ENCODE measurements around the gene BMPR2. TPM values are rescaled to one million over a fixed set of nuclear protein-coding genes. Genes with fewer than 3 reads are reported as not detected.
"Not testable (repeated sequence)": the region's sequence is repeated elsewhere in the genome, so short reads cannot be mapped to it uniquely, and the experiment has no call there.

BMPR2 gene
- total RNA-seq, 1 experiment from 2014 or later, result 28.1 TPM

DNA sequence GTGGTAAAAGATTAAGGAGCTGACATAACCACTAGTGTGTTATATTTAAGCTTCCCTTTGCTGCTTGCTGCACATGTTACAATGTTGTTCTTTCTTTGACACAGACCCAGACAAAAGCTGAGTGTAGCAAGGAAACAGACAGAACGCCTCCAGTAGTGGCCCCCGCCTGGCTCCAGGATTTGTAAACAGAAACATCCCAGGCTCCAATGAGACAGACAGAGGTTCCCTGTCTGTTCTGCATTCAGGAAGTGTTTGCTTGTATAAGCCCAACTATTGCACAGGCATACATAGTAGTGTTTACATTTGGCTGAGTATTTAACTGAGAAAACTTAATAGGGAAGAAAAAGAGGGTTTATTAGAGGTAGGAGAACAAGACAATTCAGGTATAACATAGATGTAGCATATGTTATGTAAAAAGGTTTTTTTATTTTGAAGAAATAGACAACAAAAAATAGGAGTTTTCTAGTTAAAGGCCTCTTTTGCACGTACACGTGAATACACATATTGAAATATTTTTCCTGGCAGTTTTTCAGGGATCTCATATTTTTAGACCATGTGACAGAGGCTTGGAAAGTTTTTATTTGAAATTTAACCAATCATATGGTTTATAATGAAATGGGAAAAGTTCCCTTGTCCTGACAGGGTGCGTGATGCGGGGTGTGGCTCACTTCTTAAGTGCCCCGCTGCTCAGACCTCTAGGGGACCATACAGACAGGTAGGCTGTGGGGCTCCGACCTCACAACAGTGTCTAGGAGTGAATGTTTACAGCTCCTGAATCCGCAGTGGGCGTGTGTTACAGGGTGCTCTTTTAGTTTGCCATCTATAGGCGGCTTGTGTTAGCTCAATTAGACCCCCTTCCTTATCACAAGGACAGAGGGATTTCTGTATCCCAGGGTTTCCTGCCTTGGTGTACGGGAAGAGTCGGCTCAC lies 118.4 kb downstream of the BMPR2 start:
- Histone ChIP-seq H3K4me1 (no peaks in the 10 kb centered on the region; the same call in 1 of the 2 replicates), H3K4me3 (ENCODE audit: low read depth, low read length) (no peak overlapping the region), H3K9me3 (no peaks in the 10 kb centered on the region), H3K27me3 (replicated peaks; ENCODE audit: control insufficient read depth, insufficient read depth, low read length) (no peaks in the 10 kb centered on the region), H3K36me3 (ENCODE audit: control insufficient read depth, insufficient read depth, low read length) (no peaks in the 10 kb centered on the region)
- TF ChIP-seq, protein P1, sequence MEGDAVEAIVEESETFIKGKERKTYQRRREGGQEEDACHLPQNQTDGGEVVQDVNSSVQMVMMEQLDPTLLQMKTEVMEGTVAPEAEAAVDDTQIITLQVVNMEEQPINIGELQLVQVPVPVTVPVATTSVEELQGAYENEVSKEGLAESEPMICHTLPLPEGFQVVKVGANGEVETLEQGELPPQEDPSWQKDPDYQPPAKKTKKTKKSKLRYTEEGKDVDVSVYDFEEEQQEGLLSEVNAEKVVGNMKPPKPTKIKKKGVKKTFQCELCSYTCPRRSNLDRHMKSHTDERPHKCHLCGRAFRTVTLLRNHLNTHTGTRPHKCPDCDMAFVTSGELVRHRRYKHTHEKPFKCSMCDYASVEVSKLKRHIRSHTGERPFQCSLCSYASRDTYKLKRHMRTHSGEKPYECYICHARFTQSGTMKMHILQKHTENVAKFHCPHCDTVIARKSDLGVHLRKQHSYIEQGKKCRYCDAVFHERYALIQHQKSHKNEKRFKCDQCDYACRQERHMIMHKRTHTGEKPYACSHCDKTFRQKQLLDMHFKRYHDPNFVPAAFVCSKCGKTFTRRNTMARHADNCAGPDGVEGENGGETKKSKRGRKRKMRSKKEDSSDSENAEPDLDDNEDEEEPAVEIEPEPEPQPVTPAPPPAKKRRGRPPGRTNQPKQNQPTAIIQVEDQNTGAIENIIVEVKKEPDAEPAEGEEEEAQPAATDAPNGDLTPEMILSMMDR (IDR thresholded peaks at IDR 0.05; ENCODE audit: insufficient read depth in 1 of 2, low read depth in 1 of 2, low read length in 1 of 2, severe bottlenecking in 1 of 2, unreplicated experiment in 1 of 2), result no peak
- CTCF ChIA-PET, result no interaction called here
- DNase-seq, result peak in 1 of 2 experiments; percentile 21
- Mint-ChIP-seq H3K4me1 (ENCODE audit: low read depth, unreplicated experiment) (no peaks in the 10 kb centered on the region), H3K27me3 (ENCODE audit: insufficient read depth, unreplicated experiment) (no peaks in the 10 kb centered on the region), H3K27ac (ENCODE audit: unreplicated experiment) (no peak overlapping the region), H3K4me3 (ENCODE audit: unreplicated experiment) (no peak overlapping the region), H3K9me3 (ENCODE audit: unreplicated experiment) (no peaks in the 10 kb centered on the region), H3K36me3 (ENCODE audit: insufficient read depth, unreplicated experiment) (peaks cover 9% of the 10 kb centered on the region)
- BruUV-seq (replicated peaks), result no TSS peak
- POLR2A ChIA-PET, result no interaction called here
- intact Hi-C loops (cut with micrococcal nuclease; ENCODE audit: unreplicated experiment), result loop anchor here (5.0 to 10.0 kb wide), 2 partner anchors 117 to 190 kb away; partner anchors contain the start of gene BMPR2

DNA sequence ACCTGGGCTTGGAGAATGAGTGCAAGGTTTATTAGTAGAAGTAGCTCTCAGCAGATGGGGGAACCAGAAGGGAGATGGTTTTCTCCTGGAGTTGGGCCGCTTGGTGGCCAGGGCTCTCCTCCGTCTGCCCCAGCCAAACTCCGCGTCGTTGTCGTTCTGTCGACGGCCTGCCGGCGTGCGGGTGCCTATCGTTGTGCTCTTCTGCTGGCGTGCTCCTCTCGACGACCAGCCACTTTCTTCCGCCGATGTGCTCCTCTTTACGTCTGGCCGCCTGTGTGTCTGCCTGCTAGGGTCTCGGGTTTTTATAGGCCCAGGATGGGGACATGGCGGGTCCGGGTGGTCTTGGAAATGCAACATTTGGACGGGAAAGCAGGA lies 119.1 kb downstream of the BMPR2 start:
- no peak for DNase-seq
- H3K27ac Mint-ChIP-seq (ENCODE audit: unreplicated experiment), result no peak overlapping the region
- H3K4me1 ChIP-seq, result no peaks in the 10 kb centered on the region; the same call in 1 of the 2 replicates
- BruUV-seq (replicated peaks), result no TSS peak
- ChIA-PET CTCF (no interaction called here), POLR2A (no interaction called here)
- peaks cover 9% of the 10 kb centered on the region for H3K36me3 Mint-ChIP-seq (ENCODE audit: insufficient read depth, unreplicated experiment)
- no peaks in the 10 kb centered on the region for H3K36me3 ChIP-seq (ENCODE audit: control insufficient read depth, insufficient read depth, low read length)
- TF ChIP-seq, protein P1 (IDR thresholded peaks at IDR 0.05; ENCODE audit: insufficient read depth in 1 of 2, low read depth in 1 of 2, low read length in 1 of 2, severe bottlenecking in 1 of 2, unreplicated experiment in 1 of 2), result no peak
- no peak overlapping the region for H3K4me3 ChIP-seq (ENCODE audit: low read depth, low read length)
- H3K27me3 Mint-ChIP-seq (ENCODE audit: insufficient read depth, unreplicated experiment), result no peaks in the 10 kb centered on the region
- intact Hi-C loops (cut with micrococcal nuclease; ENCODE audit: unreplicated experiment), result loop anchor here (10.0 kb wide), 1 partner anchor 190 kb away; no protein-coding TSS in a partner anchor
- no peaks in the 10 kb centered on the region for H3K27me3 ChIP-seq (replicated peaks; ENCODE audit: control insufficient read depth, insufficient read depth, low read length)
- no peak overlapping the region for H3K4me3 Mint-ChIP-seq (ENCODE audit: unreplicated experiment)
- H3K4me1 Mint-ChIP-seq (ENCODE audit: low read depth, unreplicated experiment), result no peaks in the 10 kb centered on the region
- H3K9me3 Mint-ChIP-seq (ENCODE audit: unreplicated experiment), result no peaks in the 10 kb centered on the region
- H3K9me3 ChIP-seq, result no peaks in the 10 kb centered on the region

DNA sequence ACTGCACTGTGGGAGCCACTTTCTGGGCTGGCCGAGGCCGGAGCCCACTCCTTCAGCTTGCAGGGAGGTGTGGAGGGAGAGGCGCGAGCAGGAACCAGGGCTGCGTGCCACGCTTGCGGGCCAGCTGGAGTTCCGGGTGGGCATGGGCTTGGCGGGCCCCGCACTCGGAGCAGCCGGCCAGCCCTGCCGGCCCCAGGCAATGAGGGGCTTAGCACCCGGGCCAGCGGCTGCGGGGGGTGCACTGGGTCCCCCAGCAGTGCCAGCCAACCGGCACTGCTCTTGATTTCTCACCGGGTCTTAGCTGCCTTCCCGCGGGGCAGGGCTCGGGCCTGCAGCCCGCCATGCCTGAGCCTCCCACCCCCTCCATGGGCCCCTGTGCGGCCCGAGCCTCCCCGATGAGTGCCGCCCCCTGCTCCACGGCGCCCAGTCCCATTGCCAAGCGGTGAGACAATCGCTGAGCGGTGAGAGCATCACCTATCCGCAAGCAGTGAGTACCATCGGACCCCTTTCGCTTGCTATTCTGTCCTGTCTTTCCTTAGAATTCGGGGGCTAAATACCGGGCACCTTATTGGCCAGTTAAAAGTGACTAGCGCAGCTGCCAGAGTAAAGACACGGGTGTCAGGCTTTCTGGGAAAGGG lies 120.8 kb downstream of the BMPR2 start:
- BruUV-seq (replicated peaks); H3K4me3 Mint-ChIP-seq (ENCODE audit: unreplicated experiment); H3K27me3 ChIP-seq (replicated peaks; ENCODE audit: control insufficient read depth, insufficient read depth, low read length); H3K4me3 ChIP-seq (ENCODE audit: low read depth, low read length); H3K36me3 ChIP-seq (ENCODE audit: control insufficient read depth, insufficient read depth, low read length); CTCF ChIA-PET; H3K27me3 Mint-ChIP-seq (ENCODE audit: insufficient read depth, unreplicated experiment); POLR2A ChIA-PET; H3K27ac Mint-ChIP-seq (ENCODE audit: unreplicated experiment); DNase-seq; H3K4me1 ChIP-seq; H3K9me3 ChIP-seq; H3K36me3 Mint-ChIP-seq (ENCODE audit: insufficient read depth, unreplicated experiment); H3K9me3 Mint-ChIP-seq (ENCODE audit: unreplicated experiment); H3K4me1 Mint-ChIP-seq (ENCODE audit: low read depth, unreplicated experiment): not testable (repeated sequence)
- intact Hi-C loops (cut with micrococcal nuclease; ENCODE audit: unreplicated experiment), result loop anchor here (10.0 kb wide), 1 partner anchor 192 kb away; no protein-coding TSS in a partner anchor

DNA sequence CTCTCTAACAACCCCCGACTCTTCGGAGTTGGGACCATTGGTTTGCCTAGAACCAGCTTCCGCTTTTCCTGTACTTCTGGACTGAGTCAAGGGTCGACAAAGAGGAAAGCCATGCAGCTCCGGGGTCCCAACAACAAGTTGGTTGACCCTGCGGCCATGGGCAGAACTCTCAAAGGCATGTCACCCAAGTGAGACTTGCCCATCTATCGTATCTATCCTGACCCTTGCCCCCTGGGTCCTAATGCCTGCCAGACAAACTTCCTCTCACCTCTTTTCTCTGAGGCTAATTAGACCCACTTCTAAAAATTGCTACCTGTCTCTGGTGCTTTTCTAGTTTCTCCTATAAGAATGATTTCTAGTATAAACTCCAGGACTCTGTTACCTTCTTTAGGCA lies 121.3 kb downstream of the BMPR2 start:
- H3K27me3 Mint-ChIP-seq (ENCODE audit: insufficient read depth, unreplicated experiment); H3K36me3 Mint-ChIP-seq (ENCODE audit: insufficient read depth, unreplicated experiment); H3K27me3 ChIP-seq (replicated peaks; ENCODE audit: control insufficient read depth, insufficient read depth, low read length); BruUV-seq (replicated peaks); DNase-seq; POLR2A ChIA-PET; H3K9me3 ChIP-seq; H3K4me3 ChIP-seq (ENCODE audit: low read depth, low read length); H3K9me3 Mint-ChIP-seq (ENCODE audit: unreplicated experiment); H3K4me1 Mint-ChIP-seq (ENCODE audit: low read depth, unreplicated experiment); H3K4me1 ChIP-seq; CTCF ChIA-PET; H3K4me3 Mint-ChIP-seq (ENCODE audit: unreplicated experiment); H3K36me3 ChIP-seq (ENCODE audit: control insufficient read depth, insufficient read depth, low read length); H3K27ac Mint-ChIP-seq (ENCODE audit: unreplicated experiment): not testable (repeated sequence)
- intact Hi-C loops (cut with micrococcal nuclease; ENCODE audit: unreplicated experiment), result loop anchor here (10.0 kb wide), 1 partner anchor 193 kb away; no protein-coding TSS in a partner anchor

DNA sequence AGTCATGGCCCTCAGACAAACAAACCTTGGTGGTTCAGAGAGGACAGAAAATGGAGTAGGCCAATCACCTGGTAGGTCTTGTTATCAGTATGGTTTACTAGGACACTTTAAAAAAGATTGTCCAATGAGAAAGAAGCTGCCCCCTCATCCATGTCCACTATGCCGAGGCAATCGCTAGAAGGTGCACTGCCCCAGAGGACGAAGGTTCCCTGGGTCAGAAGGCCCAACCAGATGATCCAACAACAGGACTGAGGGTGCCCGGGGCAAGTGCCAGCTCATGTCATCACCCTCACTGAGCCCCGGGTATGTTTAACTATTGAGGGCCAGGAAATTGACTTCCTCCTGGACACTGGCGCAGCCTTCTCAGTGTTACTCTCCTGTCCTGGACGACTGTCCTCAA lies 123.7 kb downstream of the BMPR2 start:
- intact Hi-C loops (cut with micrococcal nuclease; ENCODE audit: unreplicated experiment), result loop anchor here (10.0 kb wide), 1 partner anchor 195 kb away; no protein-coding TSS in a partner anchor
- H3K27me3 Mint-ChIP-seq (ENCODE audit: insufficient read depth, unreplicated experiment); DNase-seq; H3K4me1 ChIP-seq; H3K9me3 ChIP-seq; POLR2A ChIA-PET; BruUV-seq (replicated peaks); H3K36me3 ChIP-seq (ENCODE audit: control insufficient read depth, insufficient read depth, low read length); H3K4me1 Mint-ChIP-seq (ENCODE audit: low read depth, unreplicated experiment); CTCF ChIA-PET; H3K4me3 Mint-ChIP-seq (ENCODE audit: unreplicated experiment); H3K27me3 ChIP-seq (replicated peaks; ENCODE audit: control insufficient read depth, insufficient read depth, low read length); H3K4me3 ChIP-seq (ENCODE audit: low read depth, low read length); H3K9me3 Mint-ChIP-seq (ENCODE audit: unreplicated experiment); H3K27ac Mint-ChIP-seq (ENCODE audit: unreplicated experiment); H3K36me3 Mint-ChIP-seq (ENCODE audit: insufficient read depth, unreplicated experiment): not testable (repeated sequence)
